ENCODE measurements around the gene ESYT3.

DNA sequence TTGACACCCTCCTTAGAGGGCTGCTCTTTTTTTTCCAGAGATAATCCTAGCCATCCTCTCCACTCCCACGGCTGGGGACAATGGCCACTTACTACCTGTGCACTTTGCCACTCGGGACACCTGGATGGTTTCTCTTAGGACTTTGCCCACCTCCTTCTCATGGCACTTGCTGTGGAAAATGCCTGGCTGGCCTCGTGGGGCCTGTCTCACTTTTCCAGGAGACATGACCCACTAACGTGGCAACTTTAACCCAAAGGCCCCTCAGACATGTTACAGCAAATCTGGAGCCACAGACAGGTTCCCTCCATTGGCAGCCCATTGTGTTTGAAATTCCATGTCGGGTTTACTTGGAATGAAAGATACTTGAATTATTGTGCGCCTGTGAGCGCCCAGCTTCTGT is 29.4 kb upstream of the ESYT3 start:
- TF ChIP-seq, protein P1, sequence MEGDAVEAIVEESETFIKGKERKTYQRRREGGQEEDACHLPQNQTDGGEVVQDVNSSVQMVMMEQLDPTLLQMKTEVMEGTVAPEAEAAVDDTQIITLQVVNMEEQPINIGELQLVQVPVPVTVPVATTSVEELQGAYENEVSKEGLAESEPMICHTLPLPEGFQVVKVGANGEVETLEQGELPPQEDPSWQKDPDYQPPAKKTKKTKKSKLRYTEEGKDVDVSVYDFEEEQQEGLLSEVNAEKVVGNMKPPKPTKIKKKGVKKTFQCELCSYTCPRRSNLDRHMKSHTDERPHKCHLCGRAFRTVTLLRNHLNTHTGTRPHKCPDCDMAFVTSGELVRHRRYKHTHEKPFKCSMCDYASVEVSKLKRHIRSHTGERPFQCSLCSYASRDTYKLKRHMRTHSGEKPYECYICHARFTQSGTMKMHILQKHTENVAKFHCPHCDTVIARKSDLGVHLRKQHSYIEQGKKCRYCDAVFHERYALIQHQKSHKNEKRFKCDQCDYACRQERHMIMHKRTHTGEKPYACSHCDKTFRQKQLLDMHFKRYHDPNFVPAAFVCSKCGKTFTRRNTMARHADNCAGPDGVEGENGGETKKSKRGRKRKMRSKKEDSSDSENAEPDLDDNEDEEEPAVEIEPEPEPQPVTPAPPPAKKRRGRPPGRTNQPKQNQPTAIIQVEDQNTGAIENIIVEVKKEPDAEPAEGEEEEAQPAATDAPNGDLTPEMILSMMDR (IDR thresholded peaks at IDR 0.05), result no peak
- TF ChIP-seq POLR2A (IDR thresholded peaks at IDR 0.05), result no peak

Measured in uterus (tissue), 2 donors.